GM19468 (cell line): Measurements from ENCODE around the gene LARGE2.

Source experiments
- ATAC-seq: cut with Tn5 transposase; IDR thresholded peaks from one replicate; pipeline ENCODE4 v1.9.1; 2021; ENCODE audit warnings: mild to moderate bottlenecking, moderate library complexity, moderate number of reproducible peaks; ENCODE audit not compliant: unreplicated experiment; ENCODE audit errors: extremely low read depth

The LARGE2 gene

DNA sequence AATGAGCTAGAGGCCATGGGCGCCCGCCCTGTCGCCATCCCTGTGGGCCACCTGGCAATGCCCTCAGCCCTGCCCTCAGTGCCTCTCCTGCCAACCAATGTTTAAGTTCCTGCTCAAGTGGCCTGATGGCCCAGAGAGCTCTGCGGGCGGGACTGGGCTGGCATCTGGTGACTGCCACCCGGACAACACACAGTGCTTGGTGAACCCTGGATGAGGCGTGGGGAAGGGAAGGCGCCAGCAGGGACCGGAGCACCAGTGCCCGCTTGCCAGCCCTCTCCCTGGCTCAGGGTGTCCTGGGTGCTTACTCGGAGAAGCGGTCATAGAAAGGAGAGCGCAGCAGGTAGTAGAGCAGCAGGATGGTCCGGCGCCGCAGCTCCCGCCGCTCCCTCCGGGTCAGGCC lies 8.9 kb upstream of the LARGE2 start:
- ATAC-seq, result no peak

DNA sequence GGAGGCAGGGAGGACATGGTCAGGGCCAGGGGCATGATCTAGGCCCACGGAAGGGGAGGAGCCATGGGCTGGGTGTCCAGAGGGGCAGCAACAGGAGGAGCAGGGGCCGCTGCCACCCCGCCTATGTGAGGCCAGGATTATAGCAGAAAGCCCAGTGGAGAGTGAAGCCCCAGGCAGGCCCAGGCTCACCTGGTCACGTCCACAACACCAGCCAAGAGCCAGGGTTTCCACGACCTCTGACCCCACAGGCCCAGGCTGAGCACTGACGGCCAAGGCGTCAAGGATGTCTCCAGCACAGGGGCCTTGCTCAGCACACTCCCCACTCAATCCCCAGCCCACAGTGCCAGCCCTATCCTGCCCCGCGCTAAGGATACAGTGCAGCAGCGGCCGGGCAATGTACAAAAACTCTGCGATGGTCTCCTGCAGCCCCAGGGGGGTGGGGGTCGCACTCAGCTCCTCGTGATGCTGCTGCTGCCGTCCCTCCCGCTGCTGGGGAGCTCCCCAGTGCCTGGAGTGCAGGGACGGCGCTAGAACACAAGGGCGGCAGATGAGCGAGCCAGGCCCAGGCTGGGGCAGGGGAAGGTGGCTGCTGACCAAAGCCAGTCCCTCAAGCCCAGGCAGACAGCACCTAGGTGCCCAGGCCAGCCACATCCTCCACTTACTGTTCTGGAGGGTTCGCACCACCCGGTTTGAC lies 8.4 kb upstream of the LARGE2 start:
- no peak for ATAC-seq

DNA sequence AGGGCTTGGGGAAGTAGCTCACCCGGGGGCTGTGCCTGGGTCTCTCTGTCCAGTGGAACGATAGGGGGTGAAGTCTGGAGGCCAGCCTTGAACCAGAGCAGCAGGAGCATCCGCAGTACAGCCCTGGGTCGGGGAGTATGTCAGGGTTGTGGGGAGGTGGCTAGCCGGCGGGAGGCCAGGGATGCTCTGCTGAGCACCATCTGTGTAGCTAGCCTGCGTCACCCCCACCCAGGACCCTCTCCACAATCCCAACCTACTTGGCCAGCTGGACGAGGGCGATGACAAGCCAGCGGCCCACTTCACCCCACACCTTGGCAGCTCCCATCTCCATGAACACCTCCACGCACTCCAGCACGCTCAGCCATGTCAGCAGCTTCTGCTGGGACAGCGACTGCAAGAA lies 7.0 kb upstream of the LARGE2 start:
- ATAC-seq, result no peak

DNA sequence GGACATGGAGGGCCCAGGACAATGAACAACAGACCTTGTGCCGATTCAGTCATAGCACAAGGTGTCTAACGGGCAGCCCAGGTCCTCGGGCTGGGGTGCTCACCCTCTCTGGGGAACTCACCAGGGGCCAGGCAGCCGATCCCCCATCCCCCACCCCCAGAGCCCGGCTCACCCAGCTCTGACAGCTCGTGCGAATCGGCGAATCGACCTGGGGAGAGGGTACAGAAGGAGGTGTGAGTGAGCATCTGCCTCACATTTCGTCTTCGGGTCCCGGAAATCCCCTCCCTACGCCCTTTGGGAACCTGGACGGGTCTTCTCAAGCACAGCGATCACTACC lies 5.2 kb upstream of the LARGE2 start:
- no peak for ATAC-seq

DNA sequence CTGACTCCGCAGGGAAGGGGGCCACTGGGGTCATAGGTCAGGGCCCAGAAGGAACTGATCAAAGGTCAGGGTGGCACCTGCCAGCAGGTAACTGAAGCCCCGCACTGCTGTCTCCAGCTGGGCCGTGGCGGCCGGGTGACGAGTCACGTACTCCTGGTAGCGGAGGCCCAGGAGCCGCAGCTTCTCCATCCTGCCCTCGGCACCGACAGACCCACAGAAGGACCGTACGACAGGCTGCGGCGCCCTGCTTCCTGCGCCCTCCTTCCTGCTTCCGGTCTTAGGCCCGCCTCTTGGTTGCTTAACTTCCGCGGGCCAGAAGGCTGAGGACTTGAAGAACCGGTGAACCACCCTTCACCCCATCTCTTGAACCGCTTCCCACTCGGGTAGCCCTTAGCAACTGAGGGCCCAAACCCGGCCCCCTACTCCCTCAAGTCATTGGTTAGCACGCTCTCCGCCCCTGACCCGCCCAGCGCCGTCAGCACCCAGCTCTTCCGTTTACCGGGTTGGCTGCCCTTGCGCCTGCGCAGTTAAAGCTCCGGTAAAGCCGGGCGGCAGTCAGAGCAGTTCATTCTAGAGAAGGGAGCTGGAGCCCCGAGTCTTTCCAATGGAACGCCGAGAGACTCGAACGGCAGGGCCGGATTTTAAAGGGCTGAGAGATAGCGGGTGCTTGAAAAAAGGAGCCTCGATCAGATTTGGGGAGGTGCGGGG lies 4.7 kb upstream of the LARGE2 start, which contains the start of gene PEX16:
Gene PEX16 (minus strand): TSS at position 255 of the 708 bp plus-strand sequence. CDS start 66 bp downstream, at position 189.
- ATAC-seq, result peak; percentile 87

DNA sequence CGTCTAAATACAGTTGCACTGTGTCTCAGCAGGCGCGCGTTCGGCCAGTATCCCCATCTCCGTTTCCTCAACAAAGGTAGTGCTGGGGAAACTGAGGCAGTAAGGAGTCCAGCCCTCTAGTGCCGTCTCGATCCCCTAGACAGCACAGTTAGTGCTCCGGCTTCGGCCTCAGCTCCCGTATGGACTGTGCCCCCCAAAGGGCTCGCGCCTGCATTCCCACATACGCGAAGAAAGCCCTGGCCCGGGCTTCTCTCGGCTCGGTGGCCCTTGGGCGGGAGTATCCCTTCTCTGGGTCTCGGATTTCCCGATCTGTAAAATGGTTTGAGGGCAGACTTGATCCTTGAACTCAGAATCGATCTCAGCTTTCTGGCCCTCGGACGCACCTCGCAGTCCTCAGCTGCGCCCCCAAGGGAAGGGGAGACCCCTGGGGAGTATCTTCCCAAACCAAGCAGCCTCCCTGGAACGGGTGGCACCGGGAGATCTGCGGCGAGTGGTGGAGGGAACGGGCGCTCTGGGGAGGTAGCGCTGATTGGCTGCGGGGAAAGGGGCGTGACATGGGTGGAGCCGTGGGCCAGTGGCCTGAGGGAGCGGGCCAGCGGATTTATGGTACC lies 4.0 kb upstream of the LARGE2 start:
- ATAC-seq, result no peak

DNA sequence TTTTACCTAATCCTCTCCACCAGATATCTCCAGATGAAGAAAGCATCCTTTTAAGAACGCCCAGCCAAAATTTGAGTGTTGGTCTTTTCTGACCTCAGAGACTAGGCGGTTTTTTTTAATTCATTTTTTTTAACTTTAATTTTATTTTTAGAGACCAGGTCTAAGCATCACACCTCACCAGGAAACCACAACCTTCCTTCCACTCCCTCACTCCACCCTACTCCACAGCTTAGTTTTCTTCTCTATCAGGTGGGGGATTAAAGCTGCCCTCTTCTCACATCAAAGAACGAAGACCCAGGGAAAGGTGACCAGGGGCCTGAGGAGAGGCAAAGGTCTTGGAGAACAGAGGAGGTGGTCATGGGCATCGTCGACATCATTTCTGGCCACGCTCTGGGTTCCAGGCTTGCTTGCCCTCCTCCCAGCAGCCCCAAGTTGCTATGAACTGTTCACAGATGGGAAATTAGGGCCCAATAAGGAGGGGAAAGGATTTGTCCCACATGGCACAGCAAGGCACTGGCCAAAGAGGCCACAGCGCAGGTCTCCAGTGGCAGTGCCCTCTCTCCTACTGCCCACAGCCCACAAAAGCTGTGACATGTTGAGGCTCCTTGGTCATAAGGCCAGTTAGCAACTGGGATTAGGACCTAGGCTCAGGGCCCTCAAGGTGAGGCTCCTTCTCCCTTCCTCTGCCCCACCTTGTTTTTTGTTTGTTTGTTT lies 3.3 kb upstream of the LARGE2 start:
- no peak for ATAC-seq

DNA sequence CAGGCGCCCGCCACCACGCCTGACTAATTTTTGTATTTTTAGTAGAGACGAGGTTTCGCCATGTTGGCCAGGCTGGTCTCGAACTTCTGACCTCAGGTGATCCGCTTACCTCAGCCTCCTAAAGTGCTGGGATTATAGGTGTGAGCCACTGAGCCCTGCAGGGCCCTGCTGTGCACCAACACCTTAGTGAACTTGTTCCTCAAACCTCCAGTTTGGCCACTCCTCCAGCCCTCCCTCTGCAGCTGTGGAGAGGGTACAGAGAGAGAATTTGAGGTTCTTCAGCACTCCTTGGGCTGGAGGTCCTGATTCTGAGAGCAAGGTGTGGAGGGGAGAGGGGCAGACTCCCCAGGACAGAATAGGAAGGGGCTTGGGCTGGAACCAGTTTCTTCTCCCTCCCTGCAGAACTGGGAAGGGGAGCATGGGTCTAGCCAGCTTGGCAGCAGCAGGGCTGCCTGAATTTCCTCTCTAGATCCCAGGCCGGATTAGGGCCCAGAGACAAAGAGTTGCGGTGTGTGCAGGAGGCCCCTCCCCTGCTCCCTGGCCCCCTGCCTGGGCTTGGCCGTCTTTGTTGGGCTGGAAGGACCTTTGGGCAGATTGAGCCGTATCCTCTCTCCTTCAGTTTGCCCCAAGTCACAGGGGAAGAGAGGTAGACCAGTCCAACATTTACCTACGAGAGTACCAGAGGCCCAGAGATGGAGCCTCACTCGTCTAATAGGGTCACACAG lies 2.5 kb upstream of the LARGE2 start:
- no peak for ATAC-seq

DNA sequence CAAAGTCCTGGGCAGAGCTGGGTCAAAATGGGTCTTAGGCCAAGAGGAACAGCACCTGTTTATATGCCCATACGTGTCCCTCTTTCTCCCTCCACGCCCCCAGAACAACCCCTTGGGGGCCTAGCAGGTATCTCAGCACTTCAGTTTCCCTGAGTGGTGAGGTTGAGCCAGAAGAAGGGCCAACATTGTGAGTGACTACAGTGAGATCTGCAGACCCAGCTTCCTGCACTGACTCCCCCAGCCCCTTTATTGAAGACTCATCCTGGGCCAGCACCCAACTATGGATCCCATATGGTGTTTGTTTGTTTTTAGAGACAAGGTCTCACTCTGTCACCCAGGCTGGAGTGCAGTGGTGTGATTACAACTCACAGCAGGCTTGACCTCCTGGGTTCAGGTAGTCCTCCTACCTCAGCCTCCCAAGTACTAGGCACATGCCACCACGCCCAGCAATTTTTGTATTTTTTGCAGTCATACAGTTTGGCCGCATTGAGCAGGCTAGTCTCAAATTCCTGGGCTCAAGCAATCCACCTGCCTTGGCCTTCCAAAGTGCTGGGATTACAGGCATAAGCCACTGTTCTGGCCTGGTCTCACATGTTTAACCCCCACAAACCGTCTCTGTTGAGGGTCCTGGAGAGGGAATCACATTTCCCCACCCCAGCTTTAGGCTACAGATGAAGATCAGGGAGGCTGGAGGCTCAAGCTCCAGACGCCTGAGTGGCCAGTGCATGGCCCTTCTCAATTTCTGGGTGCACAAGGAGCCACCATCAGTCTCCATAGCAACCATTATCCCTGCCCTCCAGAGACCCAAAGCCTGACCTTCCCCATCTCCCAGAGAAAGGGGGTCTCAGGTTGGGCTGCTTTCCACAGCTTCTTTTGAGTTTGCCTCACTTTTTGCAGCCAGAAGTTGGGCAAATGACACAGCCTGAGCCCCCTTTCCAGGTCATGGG lies 1.7 kb upstream of the LARGE2 start:
- no peak for ATAC-seq

DNA sequence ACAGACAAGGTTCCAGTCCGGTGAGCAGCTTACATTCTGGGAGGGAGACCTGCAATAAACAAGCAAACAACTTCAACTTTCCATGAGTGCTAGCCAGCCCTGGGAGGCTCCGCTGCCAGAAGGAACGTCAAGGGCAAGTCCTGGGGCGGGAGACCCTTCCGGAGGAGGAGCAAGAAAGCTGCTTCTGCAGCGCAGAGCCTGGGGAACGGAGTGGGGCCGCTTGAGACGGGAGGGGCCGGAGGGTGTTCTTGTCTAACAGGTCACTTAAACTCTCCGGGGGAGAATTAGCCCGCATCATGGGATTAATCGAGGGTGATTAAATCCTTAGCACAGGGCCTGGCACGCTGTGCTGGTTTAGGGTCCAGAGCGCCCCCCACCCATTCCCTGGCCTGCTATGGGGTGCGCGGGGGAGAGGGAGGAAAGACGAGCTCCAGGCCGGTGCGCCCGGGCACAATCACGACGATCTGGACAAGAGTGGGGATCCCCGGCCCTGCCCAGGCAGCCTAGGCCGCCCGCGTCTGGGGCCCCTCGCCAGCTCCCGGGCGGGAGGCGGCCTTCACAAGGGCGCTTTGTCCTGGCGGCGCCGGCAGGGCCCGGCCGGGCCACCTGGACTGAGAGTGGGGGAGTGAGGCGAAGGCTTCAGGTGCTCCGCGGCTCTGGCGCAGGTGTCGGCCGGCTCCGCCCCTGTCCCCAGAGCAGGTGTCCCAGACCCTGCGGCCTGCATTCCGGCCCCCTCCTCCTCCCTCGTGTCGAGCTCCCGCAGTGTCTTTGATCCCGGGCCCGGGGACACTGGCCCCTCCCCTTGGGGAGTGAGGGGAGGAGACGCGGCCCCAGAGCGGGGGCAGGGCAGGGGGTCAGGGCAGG lies 663 bp upstream of the LARGE2 start:
- no peak for ATAC-seq

DNA sequence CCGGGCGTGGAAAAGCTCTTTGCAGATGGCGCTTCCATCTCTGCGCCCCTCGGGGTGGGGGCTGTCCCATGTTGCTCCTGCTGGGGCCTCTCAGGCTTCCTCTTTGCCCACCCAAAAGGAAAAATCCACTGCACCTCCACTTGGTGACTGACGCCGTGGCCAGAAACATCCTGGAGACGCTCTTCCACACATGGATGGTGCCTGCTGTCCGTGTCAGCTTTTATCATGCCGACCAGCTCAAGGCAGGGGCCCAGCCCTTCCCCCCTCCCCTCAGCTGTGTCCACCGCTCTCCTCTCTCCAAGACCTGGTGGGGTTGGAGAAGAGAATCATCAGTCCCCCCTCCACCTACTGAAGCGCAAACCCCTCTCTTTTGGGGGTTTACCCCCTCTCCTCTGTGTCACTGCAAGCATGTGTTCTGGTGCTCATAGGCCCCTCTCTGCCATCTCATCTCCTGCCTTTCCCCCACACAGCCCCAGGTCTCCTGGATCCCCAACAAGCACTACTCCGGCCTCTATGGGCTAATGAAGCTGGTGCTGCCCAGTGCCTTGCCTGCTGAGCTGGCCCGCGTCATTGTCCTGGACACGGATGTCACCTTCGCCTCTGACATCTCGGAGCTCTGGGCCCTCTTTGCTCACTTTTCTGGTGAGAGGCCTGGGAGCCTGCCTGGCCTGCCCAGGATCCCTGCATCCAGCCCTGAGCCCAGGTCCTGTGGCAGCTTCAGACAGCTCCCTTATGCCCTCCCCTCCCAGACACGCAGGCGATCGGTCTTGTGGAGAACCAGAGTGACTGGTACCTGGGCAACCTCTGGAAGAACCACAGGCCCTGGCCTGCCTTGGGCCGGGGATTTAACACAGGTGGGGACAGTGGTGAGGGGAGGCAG lies 1.8 kb downstream of the LARGE2 start:
- no peak for ATAC-seq

DNA sequence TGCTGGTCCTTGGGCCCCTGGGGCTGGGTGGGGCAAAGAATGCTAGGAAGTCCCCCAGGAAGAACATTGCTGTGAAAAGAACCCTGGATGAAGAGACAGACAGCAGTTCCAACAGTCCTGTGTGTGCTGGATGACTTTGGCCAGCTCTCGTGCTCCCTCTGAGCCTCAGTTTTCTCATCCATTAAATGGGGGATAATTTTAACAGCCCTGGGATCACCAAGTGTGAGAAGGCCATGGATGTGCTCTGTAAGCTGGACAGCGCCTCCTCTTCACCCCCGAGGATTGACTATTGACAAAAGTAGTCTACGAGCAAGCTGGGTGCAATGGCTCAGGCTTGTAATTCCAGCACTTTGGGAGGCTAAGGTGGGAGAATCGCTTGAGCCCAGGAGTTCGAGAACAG lies 2.5 kb downstream of the LARGE2 start:
- no peak for ATAC-seq

DNA sequence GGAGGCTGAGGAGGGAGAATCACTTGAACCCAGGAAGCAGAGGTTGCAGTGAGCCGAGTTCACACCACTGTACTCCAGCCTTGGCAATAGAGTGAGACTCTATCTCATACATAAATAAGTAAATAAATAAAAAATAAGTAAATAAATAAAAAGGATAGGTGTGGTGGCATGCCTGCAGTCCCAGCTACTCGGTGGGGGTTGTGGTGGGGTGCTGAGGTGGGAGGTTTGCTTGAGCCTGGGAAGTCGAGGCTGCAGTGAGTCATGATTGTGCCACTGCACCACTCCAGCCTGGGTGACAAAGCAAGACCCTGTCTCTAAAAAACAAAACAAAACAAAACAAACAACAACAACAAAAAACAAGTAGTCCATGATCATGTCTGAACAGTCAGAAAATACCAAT lies 3.1 kb downstream of the LARGE2 start:
- ATAC-seq, result no peak

DNA sequence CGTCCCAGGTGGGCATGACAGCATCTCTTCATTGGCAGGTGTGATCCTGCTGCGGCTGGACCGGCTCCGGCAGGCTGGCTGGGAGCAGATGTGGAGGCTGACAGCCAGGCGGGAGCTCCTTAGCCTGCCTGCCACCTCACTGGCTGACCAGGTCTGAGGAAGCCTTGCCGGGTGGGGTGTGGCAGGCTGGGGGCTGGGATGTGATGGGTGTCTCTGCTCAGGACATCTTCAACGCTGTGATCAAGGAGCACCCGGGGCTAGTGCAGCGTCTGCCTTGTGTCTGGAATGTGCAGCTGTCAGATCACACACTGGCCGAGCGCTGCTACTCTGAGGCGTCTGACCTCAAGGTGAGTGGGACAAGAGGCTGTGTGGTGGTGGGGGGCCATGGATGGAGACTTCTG lies 3.5 kb downstream of the LARGE2 start:
- ATAC-seq, result no peak

DNA sequence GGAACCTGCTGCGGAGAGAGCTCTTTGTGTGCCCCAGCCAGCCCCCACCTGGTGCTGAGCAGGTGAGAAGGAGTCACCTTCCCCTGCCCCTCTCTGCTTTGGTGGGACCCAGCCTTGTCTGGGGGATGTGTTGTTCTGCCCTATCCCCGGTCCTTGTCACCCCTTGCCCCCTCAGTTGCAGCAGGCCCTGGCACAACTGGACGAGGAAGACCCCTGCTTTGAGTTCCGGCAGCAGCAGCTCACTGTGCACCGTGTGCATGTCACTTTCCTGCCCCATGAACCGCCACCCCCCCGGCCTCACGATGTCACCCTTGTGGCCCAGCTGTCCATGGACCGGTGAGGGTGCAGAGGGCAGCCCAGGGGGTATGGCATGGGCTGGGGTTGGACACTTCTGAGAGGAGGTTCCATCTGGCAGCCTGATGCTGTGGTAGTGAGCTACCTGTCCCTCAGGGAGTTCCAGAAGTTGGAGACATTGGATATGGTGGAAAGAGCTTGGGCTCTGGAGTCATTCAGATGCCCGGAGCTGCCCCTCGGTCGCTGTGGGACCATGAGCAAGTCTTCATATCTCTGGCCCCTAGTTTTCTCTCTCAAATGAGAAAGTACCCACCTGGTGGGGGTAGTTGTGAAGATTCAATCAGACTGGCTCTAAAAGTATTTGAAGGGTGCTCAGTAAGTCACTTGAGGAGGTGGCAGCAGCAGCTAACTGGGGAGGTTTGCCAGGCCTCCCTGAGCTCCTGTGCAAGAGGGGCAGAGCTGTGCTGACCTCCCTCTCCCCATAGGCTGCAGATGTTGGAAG lies 4.3 kb downstream of the LARGE2 start:
- ATAC-seq, result no peak

DNA sequence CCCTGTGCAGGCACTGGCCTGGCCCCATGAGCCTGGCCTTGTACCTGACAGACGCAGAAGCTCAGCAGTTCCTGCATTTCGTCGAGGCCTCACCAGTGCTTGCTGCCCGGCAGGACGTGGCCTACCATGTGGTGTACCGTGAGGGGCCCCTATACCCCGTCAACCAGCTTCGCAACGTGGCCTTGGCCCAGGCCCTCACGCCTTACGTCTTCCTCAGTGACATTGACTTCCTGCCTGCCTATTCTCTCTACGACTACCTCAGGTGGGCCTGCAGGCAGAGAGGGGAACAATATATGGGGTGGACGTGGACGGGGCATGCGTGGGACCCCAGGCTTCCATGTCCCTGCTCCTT lies 4.9 kb downstream of the LARGE2 start:
- ATAC-seq, result no peak
